HG03045 (cell line): ENCODE results near the gene OCRL.

Experiments used
- ATAC-seq: cut with Tn5 transposase; IDR thresholded peaks from one replicate; pipeline ENCODE4 v1.9.1; 2021; ENCODE audit warnings: mild to moderate bottlenecking, moderate library complexity; ENCODE audit not compliant: unreplicated experiment

Gene OCRL

GRCh38 chrX:129581904-129582303, 41.8 kb downstream of the OCRL start:
- no peak for ATAC-seq

- ATAC-seq, result no peak
Observed at GRCh38 chrX:129585167-129585566, 45.1 kb downstream of the OCRL start.

- ATAC-seq, result no peak
Observed at GRCh38 chrX:129585691-129586090, 45.6 kb downstream of the OCRL start.

- no peak for ATAC-seq
Observed at GRCh38 chrX:129586446-129586845, 46.4 kb downstream of the OCRL start.

- no peak for ATAC-seq
Observed at GRCh38 chrX:129590596-129590995, 50.5 kb downstream of the OCRL start.

GRCh38 chrX:129593137-129593536, 53.1 kb downstream of the OCRL start:
- no peak for ATAC-seq

- ATAC-seq, result no peak
Observed at GRCh38 chrX:129594781-129595180, 54.7 kb downstream of the OCRL start.

- ATAC-seq, result no peak
Observed at GRCh38 chrX:129596077-129596476, 56.0 kb downstream of the OCRL start.

GRCh38 chrX:129597905-129598304, 57.8 kb downstream of the OCRL start:
- no peak for ATAC-seq

- no peak for ATAC-seq
Observed at GRCh38 chrX:129599499-129599898, 59.4 kb downstream of the OCRL start.

- no peak for ATAC-seq
Observed at GRCh38 chrX:129599996-129600395, 59.9 kb downstream of the OCRL start.

GRCh38 chrX:129600981-129601424, 60.9 kb downstream of the OCRL start:
- no peak for ATAC-seq

- no peak for ATAC-seq
Observed at GRCh38 chrX:129606918-129607317, 66.9 kb downstream of the OCRL start.

GRCh38 chrX:129608496-129608895, 68.4 kb downstream of the OCRL start:
- ATAC-seq, result no peak

- no peak for ATAC-seq
Observed at GRCh38 chrX:129609395-129609794, 69.3 kb downstream of the OCRL start.

- ATAC-seq, result no peak
Observed at GRCh38 chrX:129612396-129612795, 72.3 kb downstream of the OCRL start.

- no peak for ATAC-seq
Observed at GRCh38 chrX:129613596-129613995, 73.5 kb downstream of the OCRL start.

- ATAC-seq, result no peak
Observed at GRCh38 chrX:129614481-129615255, 74.6 kb downstream of the OCRL start.

GRCh38 chrX:129617420-129617819, 77.4 kb downstream of the OCRL start:
- ATAC-seq, result no peak

- no peak for ATAC-seq
Observed at GRCh38 chrX:129618997-129619396, 78.9 kb downstream of the OCRL start.

GRCh38 chrX:129622757-129623301, 82.8 kb downstream of the OCRL start:
- no peak for ATAC-seq

GRCh38 chrX:129626026-129626425, 86.0 kb downstream of the OCRL start:
- ATAC-seq, result no peak

- no peak for ATAC-seq
Observed at GRCh38 chrX:129629837-129630236, 89.8 kb downstream of the OCRL start.
